Gastroesophageal sphincter (tissue), 3 donors: ENCODE measurements around the gene CELA2A.

Experiments used
- EP300 ChIP-seq: sonication (generic); formaldehyde crosslinking; IDR thresholded peaks from one replicate; pipeline ENCODE4 v1.6.1; 2017; ENCODE audit warnings: antibody characterized with exemption, mild to moderate bottlenecking
- POLR2A ChIP-seq, 2 donors: fragments of 450-650 bp; IDR thresholded peaks; one replicate each; pipeline ENCODE4 v1.6.1; 2017; ENCODE audit warnings: antibody characterized with exemption in 2 of 2, mild to moderate bottlenecking in 2 of 2, moderate library complexity in 1 of 2
- POLR2AphosphoS5 ChIP-seq: sonication (generic); formaldehyde crosslinking; IDR thresholded peaks from one replicate; pipeline ENCODE4 v1.6.1; 2017; ENCODE audit warnings: antibody characterized with exemption
- TF ChIP-seq, protein P1 (sequence below), 4 experiments: fragments of 200-600 bp in 2 of 4; fragments of 450-650 bp in 2 of 4; sonication (generic) in 1 of 4; IDR thresholded peaks; one replicate each; pipeline ENCODE4 v1.5.1; 2017 to 2019; ENCODE audit warnings: antibody characterized with exemption in 4 of 4, mild to moderate bottlenecking in 2 of 4, moderate library complexity in 2 of 4

DNA sequence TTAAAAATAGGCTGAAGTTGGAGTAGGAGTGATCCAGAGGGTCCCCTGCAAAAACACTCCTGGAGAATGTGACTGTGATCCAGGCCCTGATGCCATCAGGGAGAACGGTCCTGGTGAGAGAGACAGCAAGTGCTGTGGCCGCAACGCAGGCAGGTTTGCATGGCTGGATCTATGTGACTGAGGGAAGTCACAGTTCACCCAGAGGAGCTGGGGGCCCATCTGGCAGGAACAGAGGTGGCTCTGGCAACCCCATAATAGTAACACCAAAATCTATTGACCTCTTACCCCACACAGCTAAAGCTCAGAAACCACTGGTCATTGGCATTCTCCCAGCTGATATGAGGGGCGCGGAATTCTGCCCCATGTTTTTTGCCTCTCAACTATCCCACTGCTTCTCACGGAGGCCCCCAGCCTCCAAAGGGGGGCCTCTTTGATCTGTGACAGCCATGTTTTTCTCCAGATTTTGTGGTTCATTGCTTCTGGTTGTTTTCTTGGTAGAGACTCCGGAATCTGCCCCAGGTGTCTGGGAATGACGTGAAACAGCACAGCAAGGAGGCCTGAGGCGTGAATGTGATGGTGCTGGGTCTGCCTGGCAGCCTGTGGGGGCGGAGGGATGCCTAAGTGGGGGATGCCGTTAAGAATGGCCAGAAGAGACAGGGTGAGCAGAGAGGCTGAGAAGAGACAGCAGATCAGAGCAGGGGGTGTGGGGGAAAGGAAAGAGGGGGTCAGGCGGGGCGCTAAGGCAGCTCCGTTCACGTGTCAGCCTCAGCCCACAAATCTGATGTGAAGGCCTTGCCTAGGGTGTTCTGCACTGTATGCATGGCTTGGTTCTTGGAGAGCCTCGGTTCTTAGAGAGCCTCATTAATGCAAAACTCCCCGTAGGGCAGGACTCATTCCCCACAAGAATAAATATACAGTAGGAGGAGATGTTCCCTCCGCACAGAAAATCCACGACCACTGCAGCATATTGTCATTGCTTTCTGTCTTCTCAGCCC is 43.9 kb downstream of the CELA2A start:
- TF ChIP-seq, protein P1, sequence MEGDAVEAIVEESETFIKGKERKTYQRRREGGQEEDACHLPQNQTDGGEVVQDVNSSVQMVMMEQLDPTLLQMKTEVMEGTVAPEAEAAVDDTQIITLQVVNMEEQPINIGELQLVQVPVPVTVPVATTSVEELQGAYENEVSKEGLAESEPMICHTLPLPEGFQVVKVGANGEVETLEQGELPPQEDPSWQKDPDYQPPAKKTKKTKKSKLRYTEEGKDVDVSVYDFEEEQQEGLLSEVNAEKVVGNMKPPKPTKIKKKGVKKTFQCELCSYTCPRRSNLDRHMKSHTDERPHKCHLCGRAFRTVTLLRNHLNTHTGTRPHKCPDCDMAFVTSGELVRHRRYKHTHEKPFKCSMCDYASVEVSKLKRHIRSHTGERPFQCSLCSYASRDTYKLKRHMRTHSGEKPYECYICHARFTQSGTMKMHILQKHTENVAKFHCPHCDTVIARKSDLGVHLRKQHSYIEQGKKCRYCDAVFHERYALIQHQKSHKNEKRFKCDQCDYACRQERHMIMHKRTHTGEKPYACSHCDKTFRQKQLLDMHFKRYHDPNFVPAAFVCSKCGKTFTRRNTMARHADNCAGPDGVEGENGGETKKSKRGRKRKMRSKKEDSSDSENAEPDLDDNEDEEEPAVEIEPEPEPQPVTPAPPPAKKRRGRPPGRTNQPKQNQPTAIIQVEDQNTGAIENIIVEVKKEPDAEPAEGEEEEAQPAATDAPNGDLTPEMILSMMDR (IDR thresholded peaks at IDR 0.05): no peak
- TF ChIP-seq EP300: no peak
- no peak for TF ChIP-seq POLR2A (IDR thresholded peaks at IDR 0.05)
- TF ChIP-seq POLR2AphosphoS5: no peak
